SKM-1 treated with dmso at 0.1 percent for 144 hours (cell line): Measurements from ENCODE around the gene REEP6.
"Not testable (repeated sequence)": the region's sequence is repeated elsewhere in the genome, so short reads cannot be mapped to it uniquely, and the experiment has no call there.

Source experiments
- DNase-seq: peaks from one replicate; lab custom pipeline; 2025; ENCODE audit not compliant: unreplicated experiment; lab: John Stamatoyannopoulos, UW

Gene REEP6

GRCh38 chr19:1488282-1488601, 2.7 kb upstream of the REEP6 start:
- no peak for DNase-seq

GRCh38 chr19:1489463-1490310, 1.3 kb upstream of the REEP6 start:
- DNase-seq, result no peak

- peak; percentile 98 for DNase-seq
Observed at GRCh38 chr19:1490311-1491113, 469 bp upstream of the REEP6 start, which contains the start of gene PCSK4. Gene PCSK4 (minus strand): TSS chr19:1490350. CDS start chr19:1490346, 4 bp downstream.

GRCh38 chr19:1491849-1492170, 829 bp downstream of the REEP6 start:
- no peak for DNase-seq

GRCh38 chr19:1492474-1493006, 1.6 kb downstream of the REEP6 start:
- DNase-seq, result no peak

- no peak for DNase-seq
Observed at GRCh38 chr19:1494115-1494815, 3.3 kb downstream of the REEP6 start.

GRCh38 chr19:1495051-1495798, 4.2 kb downstream of the REEP6 start:
- DNase-seq, result no peak

- no peak for DNase-seq
Observed at GRCh38 chr19:1495799-1496713, 5.1 kb downstream of the REEP6 start.

- no peak for DNase-seq
Observed at GRCh38 chr19:1496714-1497577, 6.0 kb downstream of the REEP6 start.

- DNase-seq, result no peak
Observed at GRCh38 chr19:1497578-1498235, 6.7 kb downstream of the REEP6 start.

- DNase-seq, result not testable (repeated sequence)
Observed at GRCh38 chr19:1499231-1499630, 8.2 kb downstream of the REEP6 start.

GRCh38 chr19:1501200-1501595, 10.2 kb downstream of the REEP6 start:
- DNase-seq, result no peak

- no peak for DNase-seq
Observed at GRCh38 chr19:1502433-1503088, 11.6 kb downstream of the REEP6 start.

- peak; percentile 46 for DNase-seq
Observed at GRCh38 chr19:1503089-1503924, 12.3 kb downstream of the REEP6 start.

GRCh38 chr19:1503925-1504773, 13.2 kb downstream of the REEP6 start:
- DNase-seq, result no peak

- DNase-seq, result no peak
Observed at GRCh38 chr19:1505012-1505411, 14.0 kb downstream of the REEP6 start.
